GM12872 (cell line): Measurements from ENCODE around the gene MAST2.

Source experiments
- TF ChIP-seq, protein P1 (sequence below): IDR thresholded peaks from 3 replicates; pipeline ENCODE4 v1.5.1; 2011; ENCODE audit warnings: low read depth, mild to moderate bottlenecking, low read length, moderate library complexity; ENCODE audit not compliant: insufficient read depth

The MAST2 gene

DNA sequence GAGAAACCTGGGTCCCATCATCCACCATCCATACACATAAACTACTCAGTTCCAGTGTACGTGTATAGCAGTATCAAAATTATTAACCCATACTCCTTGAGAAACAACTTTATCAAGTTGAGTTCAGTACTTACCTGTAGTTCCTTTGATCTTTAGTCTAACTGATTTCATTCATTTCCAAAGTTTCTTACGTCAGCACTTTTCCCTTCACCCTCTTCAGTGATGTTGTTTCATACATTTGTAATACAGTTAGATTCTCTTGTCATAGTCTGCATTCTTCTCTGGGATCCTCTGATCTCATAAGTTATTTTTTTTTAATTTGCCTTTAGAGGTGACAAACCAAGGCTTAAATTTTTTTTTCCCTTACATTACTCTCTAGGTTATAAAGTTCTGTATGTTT lies 185.8 kb downstream of the MAST2 start:
- TF ChIP-seq, protein P1, sequence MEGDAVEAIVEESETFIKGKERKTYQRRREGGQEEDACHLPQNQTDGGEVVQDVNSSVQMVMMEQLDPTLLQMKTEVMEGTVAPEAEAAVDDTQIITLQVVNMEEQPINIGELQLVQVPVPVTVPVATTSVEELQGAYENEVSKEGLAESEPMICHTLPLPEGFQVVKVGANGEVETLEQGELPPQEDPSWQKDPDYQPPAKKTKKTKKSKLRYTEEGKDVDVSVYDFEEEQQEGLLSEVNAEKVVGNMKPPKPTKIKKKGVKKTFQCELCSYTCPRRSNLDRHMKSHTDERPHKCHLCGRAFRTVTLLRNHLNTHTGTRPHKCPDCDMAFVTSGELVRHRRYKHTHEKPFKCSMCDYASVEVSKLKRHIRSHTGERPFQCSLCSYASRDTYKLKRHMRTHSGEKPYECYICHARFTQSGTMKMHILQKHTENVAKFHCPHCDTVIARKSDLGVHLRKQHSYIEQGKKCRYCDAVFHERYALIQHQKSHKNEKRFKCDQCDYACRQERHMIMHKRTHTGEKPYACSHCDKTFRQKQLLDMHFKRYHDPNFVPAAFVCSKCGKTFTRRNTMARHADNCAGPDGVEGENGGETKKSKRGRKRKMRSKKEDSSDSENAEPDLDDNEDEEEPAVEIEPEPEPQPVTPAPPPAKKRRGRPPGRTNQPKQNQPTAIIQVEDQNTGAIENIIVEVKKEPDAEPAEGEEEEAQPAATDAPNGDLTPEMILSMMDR, result no peak

DNA sequence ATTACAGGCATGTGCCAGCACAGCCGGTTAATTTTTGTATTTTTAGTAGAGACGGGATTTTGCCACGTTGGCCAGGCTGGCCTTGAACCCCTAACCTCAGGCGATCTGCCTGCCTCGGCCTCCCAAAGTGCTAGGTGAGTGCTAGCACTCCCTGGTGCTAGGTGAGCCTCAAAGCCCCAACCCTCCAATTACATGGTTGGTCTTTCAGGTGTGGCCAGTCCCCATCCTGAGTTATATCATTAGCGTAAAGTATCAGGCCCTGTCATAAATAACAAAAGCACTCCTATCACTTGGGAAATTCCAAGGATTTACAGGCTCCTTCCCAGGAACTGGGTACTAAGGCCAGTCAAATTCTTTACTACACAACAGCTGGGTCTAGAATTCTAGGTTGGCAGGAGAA lies 191.0 kb downstream of the MAST2 start:
- TF ChIP-seq, protein P1, result no peak

DNA sequence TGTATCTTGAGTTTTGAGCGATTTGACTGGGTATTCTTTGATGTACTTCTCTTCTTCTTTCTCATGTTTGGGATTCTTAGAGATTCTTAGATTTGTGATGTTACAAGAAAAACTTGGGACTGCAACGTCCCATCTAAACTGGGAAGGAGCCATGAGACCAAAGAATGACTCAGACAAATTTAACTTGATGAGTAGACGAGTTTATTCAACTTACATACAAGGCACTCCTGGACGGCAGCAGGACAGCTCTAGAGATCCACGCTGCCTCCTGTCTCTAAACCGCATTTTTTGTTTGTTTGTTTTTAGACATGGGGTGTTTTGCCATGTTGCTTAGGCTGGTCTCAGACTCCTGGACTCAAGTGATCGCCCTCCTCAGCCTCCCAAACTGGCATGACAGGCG lies 191.9 kb downstream of the MAST2 start:
- TF ChIP-seq, protein P1, result no peak

DNA sequence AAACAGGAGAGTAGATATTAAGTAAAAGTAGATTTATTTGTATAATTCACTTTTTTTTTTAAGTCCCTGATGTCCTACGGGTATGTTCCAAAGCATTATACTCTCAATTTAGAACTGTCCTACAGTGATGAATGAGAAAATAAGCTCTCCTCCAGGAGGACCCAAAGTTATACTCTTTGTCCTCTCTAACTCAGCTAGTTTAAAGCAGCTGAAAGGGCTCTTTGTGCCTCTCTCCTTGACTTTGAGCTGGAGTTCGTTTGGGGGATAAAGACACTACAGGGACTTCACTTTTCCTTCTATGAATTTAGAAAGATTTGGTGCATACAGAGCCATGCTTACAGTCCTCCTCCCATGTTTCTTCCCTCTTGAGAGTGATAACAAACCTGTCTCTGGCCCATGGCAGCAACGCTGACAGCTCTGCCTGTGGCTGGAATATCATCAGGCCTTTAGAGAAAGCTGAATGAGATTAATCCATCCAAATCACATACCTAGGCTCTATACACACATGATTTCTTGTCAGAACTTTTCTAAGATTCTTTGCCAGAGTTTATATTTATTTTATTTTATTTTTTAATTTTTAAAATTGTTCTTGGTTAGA lies 194.7 kb downstream of the MAST2 start:
- TF ChIP-seq, protein P1, result no peak

DNA sequence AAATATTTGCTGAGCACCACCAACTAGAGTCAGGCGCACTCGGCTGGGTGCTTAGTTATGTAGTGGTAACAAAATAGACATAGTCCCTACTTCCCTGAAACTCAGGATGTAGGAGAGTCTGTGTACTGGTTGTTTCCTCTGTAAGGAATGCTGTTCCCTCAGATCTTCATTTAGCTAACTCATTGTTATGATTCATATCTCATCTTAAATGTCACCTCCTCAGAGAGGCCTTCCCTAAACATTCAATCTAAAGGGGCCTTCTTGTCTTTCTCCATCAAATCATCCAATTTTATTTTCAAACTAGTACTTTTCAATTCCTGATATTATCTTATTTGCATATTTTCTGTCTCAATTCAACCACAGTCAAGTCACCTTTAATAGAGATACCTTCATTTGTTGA lies 196.1 kb downstream of the MAST2 start:
- TF ChIP-seq, protein P1, result no peak

DNA sequence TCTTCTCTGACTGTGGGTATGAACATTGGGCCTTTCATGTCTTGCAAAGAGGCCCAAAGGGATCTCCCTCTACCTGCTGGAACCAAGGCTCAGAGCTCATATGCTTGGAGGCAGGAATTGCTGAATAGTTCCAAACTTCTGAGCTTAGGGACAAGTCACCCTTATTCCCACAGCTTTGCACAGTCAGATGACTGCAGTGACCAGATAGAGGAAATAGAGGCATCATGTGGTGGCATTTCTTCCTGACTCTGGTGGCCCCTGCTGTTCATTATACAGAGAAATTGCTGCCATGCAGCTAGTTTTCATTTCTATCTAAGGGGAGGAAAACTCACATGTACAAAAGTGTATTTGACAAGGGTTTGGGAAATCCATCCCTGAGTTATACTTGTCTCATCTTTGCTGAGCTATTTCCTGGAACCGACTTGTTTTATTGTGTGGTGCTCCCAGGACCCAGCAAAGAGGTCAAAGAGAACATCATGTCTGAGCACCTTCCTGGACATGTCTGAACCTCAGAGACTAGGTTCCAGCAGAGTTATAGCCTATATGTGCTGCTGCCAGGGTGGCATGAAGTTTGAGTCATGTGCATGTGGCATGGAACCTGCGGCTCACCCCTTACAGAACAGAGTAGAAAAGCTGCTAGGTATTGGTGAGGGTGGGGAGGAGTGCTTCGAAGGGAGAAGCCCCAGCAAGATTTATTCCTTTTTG lies 197.8 kb downstream of the MAST2 start:
- TF ChIP-seq, protein P1, result no peak

DNA sequence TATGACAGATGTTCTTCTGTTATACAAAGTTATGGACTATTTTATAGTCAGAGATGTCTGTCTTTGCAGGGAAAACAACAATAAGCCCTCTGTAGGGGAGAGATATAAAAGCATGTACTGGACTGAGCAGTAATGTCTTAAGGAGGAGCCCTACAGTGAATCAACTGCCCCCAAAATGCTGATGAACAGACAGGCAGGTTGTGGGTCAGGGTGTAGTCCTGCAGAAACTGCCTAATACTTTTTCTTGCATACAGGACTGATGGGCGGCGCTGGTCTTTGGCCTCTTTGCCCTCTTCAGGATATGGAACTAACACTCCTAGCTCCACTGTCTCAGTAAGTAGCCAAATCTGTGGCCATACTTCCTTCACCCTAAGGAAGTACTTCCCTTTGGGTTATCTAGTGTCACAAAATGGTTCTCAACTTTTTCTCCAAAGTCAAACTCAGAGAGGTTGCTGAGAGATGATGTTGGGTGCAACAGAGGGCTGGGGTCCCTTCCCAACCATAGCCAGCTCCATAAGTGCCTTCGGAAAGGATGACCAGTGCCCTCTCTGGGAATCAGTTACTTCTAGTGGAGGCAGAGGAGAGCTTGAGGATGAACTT lies 199.2 kb downstream of the MAST2 start:
- TF ChIP-seq, protein P1, result no peak
